ENCODE measurements around the gene ATAD3B. TPM values are rescaled to one million over a fixed set of nuclear protein-coding genes. Genes with fewer than 3 reads are reported as not detected.

Gene ATAD3B
- total and polyA plus RNA-seq, 2 of the 4 experiments (the other 2 are of a cell fraction) = 13.8 to 29.0 TPM

- H2BK15ac ChIP-seq (ENCODE audit: low read depth, low read length) = no peak overlapping the region
- no peak overlapping the region for H2BK20ac ChIP-seq (ENCODE audit: low read depth, low read length)
- H3K4me2 ChIP-seq (ENCODE audit: low read depth, low read length) = no peak overlapping the region
- ATAC-seq (ENCODE audit: low read depth) (no peak), DNase-seq (no peak)
- no TSS peak for BruUV-seq (replicated peaks)
- TF ChIP-seq BHLHE40 (IDR thresholded peaks at IDR 0.05; ENCODE audit: low read depth, low read length) (no peak), RCOR1 (IDR thresholded peaks at IDR 0.05; ENCODE audit: insufficient replicate concordance, low read length) (no peak), MXI1 (IDR thresholded peaks at IDR 0.05; ENCODE audit: borderline replicate concordance, low read depth, low read length) (no peak), POLR2A (IDR thresholded peaks at IDR 0.05; ENCODE audit: low read depth, low read length) (no peak), CTCF (conservative IDR thresholded peaks at IDR 0.05; ENCODE audit: low read depth, low read length) (no peak), ELK1 (IDR thresholded peaks at IDR 0.05; ENCODE audit: borderline replicate concordance, low read depth, low read length) (no peak), RFX5 (IDR thresholded peaks at IDR 0.05; ENCODE audit: low read depth, low read length) (no peak), FOS (IDR thresholded peaks at IDR 0.05; ENCODE audit: low read depth, low read length) (no peak), NFE2L2 (IDR thresholded peaks at IDR 0.05; ENCODE audit: low read depth, low read length) (no peak), MAZ (IDR thresholded peaks at IDR 0.05; ENCODE audit: borderline replicate concordance, low read depth, low read length) (no peak)
- no peak overlapping the region for H3K9ac ChIP-seq (ENCODE audit: low read depth, low read length)
- peak overlapping the region; percentile 61 for H2AK9ac ChIP-seq (replicated peaks; ENCODE audit: low read depth, low read length, poor library complexity)
- no peak overlapping the region for H3K4me3 ChIP-seq (ENCODE audit: insufficient read depth, low read depth, low read length)
- H4K91ac ChIP-seq (ENCODE audit: insufficient read depth, low read depth, low read length) = no peak overlapping the region
- H4K5ac ChIP-seq (ENCODE audit: low read depth, low read length) = no peak overlapping the region
- H2AFZ ChIP-seq (replicated peaks; ENCODE audit: low read length, poor library complexity) = peak overlapping the region; percentile 82
- H3K36me3 ChIP-seq (ENCODE audit: control insufficient read depth, insufficient read depth, low read length) = no peaks in the 10 kb centered on the region
- 0 out of 2 replicates have a peak, but pooled peaks cover 7% of the 10 kb centered on the region for H3K9me1 ChIP-seq (ENCODE audit: insufficient read depth, low read length)
- no peaks in the 10 kb centered on the region; the same call in 1 of the 2 replicates for H3K27me3 ChIP-seq (ENCODE audit: control insufficient read depth, insufficient read depth, low read length)
- dilution Hi-C loops (cut with HindIII; ENCODE audit: low sequenced_read_pairs, unreplicated experiment) = no loop called here
- peak overlapping the region in 1 of 2 experiments; percentile 76; a peak in 1 of 4 replicates for H4K8ac ChIP-seq (ENCODE audit: low read depth in 2 of 2, low read length in 2 of 2)
- 0 out of 2 replicates have a peak overlapping the region, but pooled peaks have one; percentile 28 for H2AK5ac ChIP-seq (ENCODE audit: low read depth, low read length)
- in situ Hi-C loops (cut with MboI; ENCODE audit: low sequenced_read_pairs) = no loop called here
- H3K14ac ChIP-seq (replicated peaks; ENCODE audit: low read depth, low read length) = 0 out of 2 replicates have a peak overlapping the region, but pooled peaks have one; percentile 11
- H2BK5ac ChIP-seq (ENCODE audit: low read depth, low read length, poor library complexity, severe bottlenecking) = no peak overlapping the region
- no peak overlapping the region for H3K18ac ChIP-seq (ENCODE audit: low read depth, low read length)
- no peak overlapping the region for H3K4ac ChIP-seq (ENCODE audit: low read depth, low read length)
- H2BK120ac ChIP-seq (ENCODE audit: low read depth, low read length) = no peak overlapping the region
- 0 out of 4 replicates have a peak, but pooled peaks cover 0 to 3% of the 10 kb centered on the region in 2 experiments for H3K79me1 ChIP-seq (ENCODE audit: low read depth in 1 of 2, low read length in 2 of 2)
- no peak overlapping the region for H3K23ac ChIP-seq (ENCODE audit: low read depth, low read length)
- no peaks in the 10 kb centered on the region for H4K20me1 ChIP-seq (ENCODE audit: insufficient read depth, low read length)
- POLR2A ChIA-PET (ENCODE audit: unreplicated experiment) = no interaction called here
- peaks cover 25% of the 10 kb centered on the region for H3K4me1 ChIP-seq (ENCODE audit: control insufficient read depth, insufficient read depth, low read length)
- H3K9me3 ChIP-seq (ENCODE audit: control insufficient read depth, insufficient read depth, low read length) = no peaks in the 10 kb centered on the region
- WGBS, 2 experiments (ENCODE audit: extremely low coverage in 2 of 2, insufficient read length in 1 of 2) = 69% methylated on average over 10 of the region's 34 CpGs; no CpG with 5 or more reads in 1 of the 2 experiments
- H3K27ac ChIP-seq (ENCODE audit: insufficient read depth, low read length) = no peak overlapping the region; the same call in 1 of the 2 replicates
- H3K56ac ChIP-seq (ENCODE audit: extremely low read depth, insufficient read depth, low read length) = no peak overlapping the region
- intact Hi-C loops (cut with micrococcal nuclease) = no loop called here
- CTCF ChIA-PET = interaction anchor here (0.6 kb wide), 1 partner anchor 132 kb away, joined by 5 read pairs; no protein-coding TSS in a partner anchor
Measured at GRCh38 chr1:1432951-1433803, 38.4 kb upstream of the ATAD3B start.
